A673 (cell line): Measurements from ENCODE around the gene AP2B1. TPM values are rescaled to one million over a fixed set of nuclear protein-coding genes. Genes with fewer than 3 reads are reported as not detected.
A peak's percentile ranks its signal among the peaks of the same experiment; 100 is the strongest.

ENCODE experiments used
- BruUV-seq: library from RNA; stranded (reverse); fragments of 400-500 nt; replicated peaks from 2 replicates; lab custom pipeline; 2021; lab: Mats Ljungman, UMichigan
- CTCF ChIA-PET: fragments of 300-600 bp; sonication (Branson Sonifier 250); formaldehyde crosslinking; loops from one replicate; lab custom pipeline; 2022; ENCODE audit warnings: antibody characterized with exemption; lab: Charles Lee
- POLR2A ChIA-PET: fragments of 300-600 bp; sonication (Branson Sonifier 250); formaldehyde crosslinking; loops from one replicate; lab custom pipeline; 2022; ENCODE audit warnings: antibody characterized with exemption; ENCODE audit not compliant: low non-redundant PET; lab: Charles Lee
- DNase-seq: peaks from one replicate; pipeline ENCODE4 v3.0.0-alpha.2; 2015; ENCODE audit warnings: low spot score
- H3K27ac ChIP-seq: fragments of 200-600 bp; sonication (generic); 2 replicates; pipeline ENCODE4 v1.5.1; 2016; ENCODE audit warnings: mixed run types, low read depth, mild to moderate bottlenecking, mixed read lengths, antibody characterized with exemption, low read length; ENCODE audit not compliant: poor library complexity, severe bottlenecking
- H3K27me3 ChIP-seq: fragments of 200-600 bp; sonication (generic); replicated peaks from 2 replicates; pipeline ENCODE4 v1.6.1; 2017; ENCODE audit warnings: mixed run types, low read depth, mild to moderate bottlenecking, mixed read lengths, antibody characterized with exemption, low read length; ENCODE audit not compliant: insufficient read depth, poor library complexity
- H3K36me3 ChIP-seq: fragments of 200-600 bp; sonication (generic); 2 replicates; pipeline ENCODE4 v1.6.1; 2016; ENCODE audit warnings: mixed run types, mild to moderate bottlenecking, mixed read lengths, antibody characterized with exemption, low read length; ENCODE audit not compliant: insufficient read depth, poor library complexity, severe bottlenecking
- H3K4me1 ChIP-seq: fragments of 200-600 bp; sonication (generic); 2 replicates; pipeline ENCODE4 v1.6.1; 2017; ENCODE audit warnings: mixed run types, mild to moderate bottlenecking, mixed read lengths, antibody characterized with exemption, low read length; ENCODE audit not compliant: insufficient read depth, poor library complexity, severe bottlenecking
- H3K4me3 ChIP-seq: fragments of 200-600 bp; sonication (generic); 2 replicates; pipeline ENCODE4 v1.5.1; 2016; ENCODE audit warnings: low read depth, mixed run types, mild to moderate bottlenecking, mixed read lengths, low read length; ENCODE audit not compliant: poor library complexity, severe bottlenecking
- H3K9me3 ChIP-seq: fragments of 200-600 bp; sonication (generic); 2 replicates; pipeline ENCODE4 v1.6.1; 2016; ENCODE audit warnings: mixed run types, low read depth, mild to moderate bottlenecking, mixed read lengths, antibody characterized with exemption, low read length; ENCODE audit not compliant: poor library complexity, severe bottlenecking
- EZH2 ChIP-seq: fragments of 200-600 bp; sonication (generic); IDR thresholded peaks from 2 replicates; pipeline ENCODE4 v1.6.1; 2017; ENCODE audit warnings: borderline replicate concordance, low read depth, mild to moderate bottlenecking, mixed read lengths, antibody characterized with exemption, low read length; ENCODE audit not compliant: poor library complexity, severe bottlenecking
- intact Hi-C: fragments of 100-400 bp; cut with micrococcal nuclease; formaldehyde crosslinking; loops from one replicate; pipeline ENCODE4 v1.10.0; 2022; ENCODE audit not compliant: unreplicated experiment
- total RNA-seq: library from RNA; stranded (reverse); gene quantifications from 2 replicates; pipeline ENCODE4 v1.2.3, GENCODE V29; 2021
- TF ChIP-seq, protein P1 (sequence below): fragments of 300-800, 200-600 bp; sonication (generic); conservative IDR thresholded peaks from 2 replicates; pipeline ENCODE4 v1.5.1; 2017; ENCODE audit warnings: low read depth, mild to moderate bottlenecking, antibody characterized with exemption, low read length, moderate library complexity, mixed read lengths

AP2B1 gene
- total RNA-seq, 1 experiment from 2014 or later, result 124 TPM

DNA sequence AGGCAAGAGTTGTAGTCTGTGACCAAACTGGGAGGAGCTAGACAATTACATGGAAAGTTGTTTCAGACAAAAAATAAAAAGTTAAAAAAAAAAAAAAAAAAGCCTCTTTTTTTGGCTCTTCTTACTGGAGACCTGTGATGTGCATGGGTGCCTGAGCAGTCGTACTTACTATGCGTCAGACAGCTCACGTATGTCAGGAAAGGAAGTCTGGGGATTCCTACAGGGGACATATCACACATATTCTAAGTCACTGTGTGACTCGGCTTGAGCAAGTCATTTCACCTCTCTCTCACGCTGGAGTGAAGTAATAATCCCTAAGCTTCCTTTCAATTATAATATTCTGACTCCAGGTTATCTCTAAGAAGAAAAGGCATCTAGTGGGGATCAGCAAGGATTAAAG, 32.5 kb upstream of the AP2B1 start:
- no peaks in the 10 kb centered on the region for H3K27me3 ChIP-seq
- ChIA-PET CTCF (interaction anchor here (1.0 kb wide), 1 partner anchor 210 kb away, joined by 3 read pairs; no protein-coding TSS in a partner anchor), POLR2A (no interaction called here)
- TF ChIP-seq, protein P1, sequence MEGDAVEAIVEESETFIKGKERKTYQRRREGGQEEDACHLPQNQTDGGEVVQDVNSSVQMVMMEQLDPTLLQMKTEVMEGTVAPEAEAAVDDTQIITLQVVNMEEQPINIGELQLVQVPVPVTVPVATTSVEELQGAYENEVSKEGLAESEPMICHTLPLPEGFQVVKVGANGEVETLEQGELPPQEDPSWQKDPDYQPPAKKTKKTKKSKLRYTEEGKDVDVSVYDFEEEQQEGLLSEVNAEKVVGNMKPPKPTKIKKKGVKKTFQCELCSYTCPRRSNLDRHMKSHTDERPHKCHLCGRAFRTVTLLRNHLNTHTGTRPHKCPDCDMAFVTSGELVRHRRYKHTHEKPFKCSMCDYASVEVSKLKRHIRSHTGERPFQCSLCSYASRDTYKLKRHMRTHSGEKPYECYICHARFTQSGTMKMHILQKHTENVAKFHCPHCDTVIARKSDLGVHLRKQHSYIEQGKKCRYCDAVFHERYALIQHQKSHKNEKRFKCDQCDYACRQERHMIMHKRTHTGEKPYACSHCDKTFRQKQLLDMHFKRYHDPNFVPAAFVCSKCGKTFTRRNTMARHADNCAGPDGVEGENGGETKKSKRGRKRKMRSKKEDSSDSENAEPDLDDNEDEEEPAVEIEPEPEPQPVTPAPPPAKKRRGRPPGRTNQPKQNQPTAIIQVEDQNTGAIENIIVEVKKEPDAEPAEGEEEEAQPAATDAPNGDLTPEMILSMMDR, result no peak
- no peak for TF ChIP-seq EZH2
- DNase-seq, result no peak
- H3K27ac ChIP-seq, result no peak overlapping the region
- no peaks in the 10 kb centered on the region for H3K9me3 ChIP-seq
- H3K36me3 ChIP-seq, result no peaks in the 10 kb centered on the region
- H3K4me3 ChIP-seq, result no peak overlapping the region
- no peaks in the 10 kb centered on the region for H3K4me1 ChIP-seq
- BruUV-seq, result no TSS peak
- intact Hi-C loops, result no loop called here

DNA sequence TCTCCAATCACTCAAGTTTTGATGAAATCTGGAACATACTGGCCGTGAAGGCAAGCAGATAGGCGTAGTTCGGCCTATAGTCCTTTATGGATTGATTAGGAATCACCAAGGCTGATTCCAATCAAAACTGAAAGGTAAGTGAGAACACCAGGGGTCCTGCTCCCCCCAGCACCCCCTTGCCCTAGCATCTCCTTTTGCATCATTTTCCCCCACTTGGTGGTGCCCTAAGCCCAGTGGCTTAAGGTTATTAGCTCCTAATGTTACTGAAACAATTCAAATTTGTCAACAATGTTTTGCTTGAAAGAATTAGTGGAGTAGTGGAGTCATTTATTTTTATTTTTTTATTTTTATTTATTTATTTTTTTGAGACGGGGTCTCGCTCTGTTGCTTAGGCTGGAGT, 31.4 kb upstream of the AP2B1 start:
- Histone ChIP-seq H3K4me3 (no peak overlapping the region), H3K27me3 (no peaks in the 10 kb centered on the region), H3K4me1 (no peaks in the 10 kb centered on the region), H3K36me3 (no peaks in the 10 kb centered on the region), H3K27ac (no peak overlapping the region), H3K9me3 (no peaks in the 10 kb centered on the region)
- CTCF ChIA-PET, result interaction anchor here (0.7 kb wide), 1 partner anchor 39 kb away, joined by 5 read pairs; no protein-coding TSS in a partner anchor
- DNase-seq, result no peak
- POLR2A ChIA-PET, result no interaction called here
- BruUV-seq, result no TSS peak
- TF ChIP-seq EZH2, result no peak
- TF ChIP-seq, protein P1, result peak; percentile 17; the same call in 1 of the 2 replicates
- intact Hi-C loops, result no loop called here

DNA sequence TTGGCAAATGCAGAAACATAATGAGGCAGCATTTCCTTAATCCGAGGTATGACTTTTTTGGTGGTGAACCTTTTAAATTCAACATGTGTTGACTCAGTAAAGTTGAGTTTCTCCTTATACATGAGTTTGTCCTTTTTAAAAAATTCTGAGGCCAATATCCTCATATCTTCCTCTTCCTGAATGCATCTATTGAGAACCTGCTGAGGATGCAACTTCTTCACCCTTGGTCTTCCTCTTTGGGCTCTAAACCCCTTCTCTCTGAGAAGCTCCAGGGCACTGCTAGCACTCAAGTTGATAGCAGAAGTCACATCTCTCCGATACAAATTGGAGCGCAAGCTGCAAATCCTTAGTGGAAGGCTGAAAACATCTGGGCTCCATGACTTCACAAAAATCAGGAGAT, 29.8 kb upstream of the AP2B1 start:
- ChIA-PET POLR2A (no interaction called here), CTCF (no interaction called here)
- no peak overlapping the region for H3K4me3 ChIP-seq
- intact Hi-C loops, result no loop called here
- no peak for TF ChIP-seq EZH2
- TF ChIP-seq, protein P1, result no peak
- H3K27me3 ChIP-seq, result no peaks in the 10 kb centered on the region
- H3K36me3 ChIP-seq, result no peaks in the 10 kb centered on the region
- H3K4me1 ChIP-seq, result no peaks in the 10 kb centered on the region
- H3K9me3 ChIP-seq, result no peaks in the 10 kb centered on the region
- no peak for DNase-seq
- no peak overlapping the region for H3K27ac ChIP-seq
- BruUV-seq, result no TSS peak
